HG03558 (cell line): ENCODE measurements around the gene OBSCN.

Experiments
- ATAC-seq: cut with Tn5 transposase; IDR thresholded peaks from one replicate; pipeline ENCODE4 v1.9.1; 2021; ENCODE audit warnings: moderate number of reproducible peaks; ENCODE audit not compliant: unreplicated experiment; ENCODE audit errors: extremely low read depth

The OBSCN gene

DNA sequence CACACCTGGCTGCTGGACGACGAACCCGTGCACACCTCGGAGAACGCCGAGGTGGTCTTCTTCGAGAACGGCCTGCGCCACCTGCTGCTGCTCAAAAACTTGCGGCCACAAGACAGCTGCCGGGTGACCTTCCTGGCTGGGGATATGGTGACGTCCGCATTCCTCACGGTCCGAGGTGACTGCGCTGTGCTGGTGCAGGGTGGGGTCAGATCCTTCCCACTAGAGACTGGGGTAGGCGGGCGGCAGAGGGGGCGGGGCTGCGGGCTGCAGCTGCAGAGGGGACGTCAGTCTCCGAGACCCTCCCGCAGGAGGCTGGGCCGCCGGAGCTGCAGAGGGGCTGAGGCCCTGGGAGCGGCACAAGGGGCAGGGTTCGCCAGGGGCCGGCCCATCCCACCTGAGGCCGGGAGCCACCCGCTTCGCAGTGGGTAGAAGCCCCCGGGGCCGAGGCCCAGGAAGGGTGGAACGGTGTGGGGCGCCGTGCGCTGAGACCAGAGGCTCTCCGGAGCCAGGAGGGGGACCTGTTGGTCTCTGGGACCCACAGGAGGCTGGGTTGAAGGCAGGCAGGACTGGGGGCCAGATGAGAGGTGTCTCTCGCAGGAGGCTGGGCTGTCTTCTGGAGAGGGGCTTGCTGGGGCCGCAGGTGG, 108.2 kb downstream of the OBSCN start:
- ATAC-seq: no peak

DNA sequence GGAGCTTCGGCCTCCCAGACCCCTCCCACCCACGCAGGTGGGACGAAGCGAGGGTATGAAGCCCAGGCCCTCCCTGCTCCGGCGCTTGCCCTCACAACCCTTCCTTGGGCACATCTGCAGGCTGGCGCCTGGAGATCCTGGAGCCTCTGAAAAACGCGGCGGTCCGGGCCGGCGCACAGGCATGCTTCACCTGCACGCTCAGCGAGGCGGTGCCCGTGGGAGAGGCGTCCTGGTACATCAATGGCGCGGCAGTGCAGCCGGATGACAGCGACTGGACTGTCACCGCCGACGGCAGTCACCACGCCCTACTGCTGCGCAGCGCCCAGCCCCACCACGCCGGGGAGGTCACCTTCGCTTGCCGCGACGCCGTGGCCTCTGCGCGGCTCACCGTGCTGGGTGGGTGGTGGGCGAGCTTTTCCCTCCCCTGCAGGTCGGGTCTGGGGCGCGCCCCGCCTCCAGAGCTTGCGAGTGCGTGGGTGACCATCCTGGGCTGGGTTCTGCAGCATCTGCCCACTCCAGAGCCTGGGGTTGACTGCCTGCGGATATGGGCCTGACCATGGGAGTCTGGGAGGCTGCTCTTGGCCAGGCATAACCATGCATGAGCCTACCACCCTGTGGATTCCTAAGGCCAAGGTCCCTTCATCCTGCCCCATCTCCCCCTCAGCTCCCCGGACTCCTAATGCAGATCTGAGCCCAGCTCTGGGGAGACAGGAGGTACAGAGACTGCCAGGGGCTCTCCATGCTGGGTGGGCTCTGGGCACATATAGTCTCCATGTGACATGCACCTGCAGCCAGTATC, 108.9 kb downstream of the OBSCN start:
- no peak for ATAC-seq

DNA sequence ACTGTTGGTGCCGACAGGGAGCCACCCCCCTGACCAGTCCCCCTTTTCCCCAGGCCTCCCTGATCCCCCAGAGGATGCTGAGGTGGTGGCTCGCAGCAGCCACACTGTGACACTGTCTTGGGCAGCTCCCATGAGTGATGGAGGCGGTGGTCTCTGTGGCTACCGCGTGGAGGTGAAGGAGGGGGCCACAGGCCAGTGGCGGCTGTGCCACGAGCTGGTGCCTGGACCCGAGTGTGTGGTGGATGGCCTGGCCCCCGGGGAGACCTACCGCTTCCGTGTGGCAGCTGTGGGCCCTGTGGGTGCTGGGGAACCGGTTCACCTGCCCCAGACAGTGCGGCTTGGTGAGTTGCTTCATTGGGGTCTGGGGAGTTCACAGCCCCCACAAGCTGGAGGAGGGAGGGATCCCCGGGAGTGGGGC, 109.6 kb downstream of the OBSCN start:
- no peak for ATAC-seq

DNA sequence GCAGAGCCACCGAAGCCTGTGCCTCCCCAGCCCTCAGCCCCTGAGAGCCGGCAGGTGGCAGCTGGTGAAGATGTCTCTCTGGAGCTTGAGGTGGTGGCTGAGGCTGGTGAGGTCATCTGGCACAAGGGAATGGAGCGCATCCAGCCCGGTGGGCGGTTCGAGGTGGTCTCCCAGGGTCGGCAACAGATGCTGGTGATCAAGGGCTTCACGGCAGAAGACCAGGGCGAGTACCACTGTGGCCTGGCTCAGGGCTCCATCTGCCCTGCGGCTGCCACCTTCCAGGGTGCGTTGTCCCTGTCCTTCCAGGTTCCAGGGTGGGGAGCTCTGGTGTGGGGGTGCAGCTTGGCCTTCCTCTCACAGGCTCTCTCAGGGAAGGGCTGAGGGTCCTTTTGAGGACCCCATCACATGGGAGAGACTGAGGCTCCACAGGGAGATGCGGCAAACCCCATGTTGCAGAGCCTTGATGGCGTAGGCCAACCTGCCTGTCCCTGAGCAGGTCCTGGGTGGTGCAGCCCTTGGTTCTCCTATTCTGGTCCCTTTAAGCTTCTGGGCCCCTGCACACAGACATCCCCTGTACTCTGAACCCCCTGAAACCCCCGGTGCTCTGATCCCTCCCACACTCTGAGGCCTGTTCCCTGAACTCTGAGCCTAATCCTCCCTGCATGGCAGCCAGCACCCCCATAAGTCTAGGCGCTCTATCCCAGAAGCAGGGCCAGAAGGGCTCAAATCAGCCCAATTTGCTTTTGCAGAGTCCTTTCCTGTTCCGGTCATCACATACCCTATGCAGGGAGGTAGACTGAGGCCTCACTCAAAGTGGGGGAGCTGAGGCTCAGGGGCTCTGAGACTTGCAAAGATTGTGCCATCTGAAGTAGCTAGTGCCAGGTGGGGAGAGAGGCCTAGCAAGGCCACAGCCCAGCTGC, 110.3 kb downstream of the OBSCN start:
- no peak for ATAC-seq

DNA sequence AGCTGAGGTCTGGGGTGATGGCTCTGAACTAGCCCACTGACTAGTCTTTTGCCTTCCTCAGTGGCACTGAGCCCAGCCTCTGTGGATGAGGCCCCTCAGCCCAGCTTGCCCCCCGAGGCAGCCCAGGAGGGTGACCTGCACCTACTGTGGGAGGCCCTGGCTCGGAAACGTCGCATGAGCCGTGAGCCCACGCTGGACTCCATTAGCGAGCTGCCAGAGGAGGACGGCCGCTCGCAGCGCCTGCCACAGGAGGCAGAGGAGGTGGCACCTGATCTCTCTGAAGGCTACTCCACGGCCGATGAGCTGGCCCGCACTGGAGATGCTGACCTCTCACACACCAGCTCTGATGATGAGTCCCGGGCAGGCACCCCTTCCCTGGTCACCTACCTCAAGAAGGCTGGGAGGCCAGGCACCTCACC, 111.0 kb downstream of the OBSCN start:
- no peak for ATAC-seq

DNA sequence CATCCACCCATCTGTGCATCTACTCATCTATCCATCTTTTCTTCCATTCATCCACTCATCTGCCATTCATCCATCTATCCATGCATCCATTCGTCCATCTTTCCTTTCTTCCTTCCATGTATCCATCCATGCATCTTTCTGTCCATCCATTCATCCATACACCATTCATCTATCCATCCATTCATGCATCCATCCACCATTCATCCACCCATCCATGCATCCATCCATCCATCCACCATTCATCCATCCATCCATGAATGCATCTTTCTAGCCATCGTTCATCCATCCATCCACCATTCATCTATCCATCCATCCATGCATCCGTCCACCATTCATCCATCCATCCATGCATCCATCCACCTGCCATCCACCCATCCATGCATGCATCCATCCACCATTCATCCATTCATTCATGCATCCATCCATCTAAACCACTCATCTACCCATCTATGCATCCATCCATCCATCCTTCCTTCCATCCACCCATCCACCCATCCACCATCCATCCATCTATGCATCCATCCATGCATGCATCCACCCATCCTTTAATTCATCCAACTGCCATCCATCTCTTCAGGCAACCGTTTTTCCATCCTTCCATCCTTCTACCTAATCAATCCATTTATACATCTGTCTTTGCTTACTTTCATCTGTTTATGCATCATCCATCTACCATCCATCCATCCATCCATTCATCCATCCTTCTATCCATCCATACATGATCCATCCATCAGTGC, 111.7 kb downstream of the OBSCN start:
- ATAC-seq: no peak

DNA sequence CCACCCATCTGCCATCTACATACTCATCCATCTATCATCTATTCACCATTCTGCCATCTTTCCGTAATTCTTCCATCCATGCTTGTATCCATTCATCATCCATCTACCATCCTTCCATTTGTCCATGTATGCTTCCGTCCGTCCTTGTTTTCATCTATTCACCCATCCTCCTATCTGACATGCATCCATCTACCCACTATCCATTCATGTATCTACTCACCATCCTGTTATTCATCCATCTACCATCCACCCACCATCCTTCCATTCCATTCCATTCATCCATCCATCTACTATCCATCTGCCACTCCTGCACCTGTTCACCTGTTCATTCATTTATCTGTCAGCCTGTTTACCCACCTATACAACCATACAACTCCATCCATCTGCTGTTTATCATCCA, 112.5 kb downstream of the OBSCN start:
- ATAC-seq: no peak

DNA sequence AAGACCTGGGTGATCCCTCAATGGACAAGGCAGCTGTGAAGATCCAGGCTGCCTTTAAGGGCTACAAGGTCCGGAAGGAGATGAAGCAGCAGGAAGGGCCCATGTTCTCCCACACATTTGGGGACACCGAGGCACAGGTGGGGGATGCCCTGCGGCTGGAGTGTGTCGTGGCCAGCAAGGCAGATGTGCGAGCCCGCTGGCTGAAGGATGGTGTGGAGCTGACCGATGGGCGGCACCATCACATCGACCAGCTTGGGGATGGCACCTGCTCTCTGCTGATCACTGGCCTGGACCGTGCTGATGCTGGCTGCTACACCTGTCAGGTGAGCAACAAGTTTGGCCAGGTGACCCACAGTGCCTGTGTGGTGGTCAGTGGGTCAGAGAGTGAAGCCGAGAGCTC, 113.6 kb downstream of the OBSCN start:
- ATAC-seq: no peak

DNA sequence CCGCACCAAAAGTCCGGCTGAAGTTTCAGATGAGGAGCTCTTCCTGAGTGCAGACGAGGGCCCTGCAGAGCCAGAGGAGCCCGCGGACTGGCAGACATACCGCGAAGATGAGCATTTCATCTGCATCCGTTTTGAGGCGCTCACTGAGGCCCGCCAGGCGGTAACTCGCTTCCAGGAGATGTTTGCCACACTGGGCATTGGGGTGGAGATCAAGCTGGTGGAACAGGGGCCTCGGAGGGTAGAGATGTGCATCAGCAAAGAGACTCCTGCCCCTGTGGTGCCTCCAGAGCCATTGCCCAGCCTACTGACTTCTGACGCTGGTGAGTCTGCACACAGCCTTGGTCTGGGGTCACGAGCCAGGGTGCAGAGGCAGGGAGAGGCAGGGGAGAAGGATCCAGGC, 114.1 kb downstream of the OBSCN start:
- ATAC-seq: no peak

DNA sequence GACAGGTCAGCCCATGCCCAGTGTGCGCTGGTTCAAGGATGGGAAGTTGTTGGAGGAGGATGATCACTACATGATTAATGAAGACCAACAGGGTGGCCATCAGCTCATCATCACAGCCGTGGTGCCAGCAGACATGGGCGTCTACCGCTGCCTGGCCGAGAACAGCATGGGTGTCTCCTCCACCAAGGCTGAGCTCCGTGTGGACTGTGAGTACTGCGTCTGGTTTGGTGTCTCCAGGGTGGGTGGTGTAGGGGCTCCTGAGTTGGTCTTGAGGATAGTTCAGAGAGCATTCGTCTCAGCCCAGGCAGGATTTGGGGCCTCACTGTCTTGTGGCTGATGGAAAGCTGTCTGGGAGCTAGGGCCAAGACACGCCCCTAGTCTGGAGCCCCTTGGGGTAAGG, 115.6 kb downstream of the OBSCN start:
- ATAC-seq: no peak

DNA sequence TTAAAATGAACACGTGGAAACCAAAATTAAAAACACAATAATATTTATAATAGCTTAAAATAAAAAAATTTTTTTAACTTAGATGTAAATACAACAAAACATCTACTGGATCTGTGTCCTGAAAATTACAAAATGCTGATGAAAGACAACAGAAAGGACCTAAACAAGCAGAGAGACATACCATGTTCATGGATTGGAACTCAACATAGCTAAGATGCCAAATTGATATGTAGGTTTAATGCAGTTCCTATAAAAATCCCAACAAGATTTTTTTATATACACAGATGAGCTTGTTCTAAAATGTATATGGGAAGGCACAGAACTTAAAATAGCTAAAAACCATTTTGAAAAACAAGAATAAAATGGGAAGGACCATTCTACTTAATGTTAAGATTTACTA, 117.4 kb downstream of the OBSCN start:
- ATAC-seq: no peak

DNA sequence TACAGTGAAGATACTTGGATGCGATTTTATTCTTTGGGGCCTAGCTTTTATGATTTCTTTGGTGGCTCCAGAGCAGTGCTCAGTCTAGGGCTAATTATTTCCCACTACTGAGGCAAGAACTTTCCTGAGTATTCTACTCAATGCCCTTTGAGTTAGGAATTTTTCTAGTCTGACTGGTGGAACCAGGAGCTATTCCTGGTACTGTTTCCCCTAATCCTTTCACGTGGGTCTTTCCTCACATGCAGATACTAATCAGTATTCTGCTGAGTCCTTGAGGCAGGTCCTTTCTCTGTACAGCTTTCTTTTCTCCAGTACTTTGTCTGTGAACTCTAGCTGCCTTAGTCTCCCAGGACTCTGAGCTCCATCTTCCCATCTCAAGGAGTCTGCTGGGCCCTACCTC, 122.0 kb downstream of the OBSCN start:
- no peak for ATAC-seq

DNA sequence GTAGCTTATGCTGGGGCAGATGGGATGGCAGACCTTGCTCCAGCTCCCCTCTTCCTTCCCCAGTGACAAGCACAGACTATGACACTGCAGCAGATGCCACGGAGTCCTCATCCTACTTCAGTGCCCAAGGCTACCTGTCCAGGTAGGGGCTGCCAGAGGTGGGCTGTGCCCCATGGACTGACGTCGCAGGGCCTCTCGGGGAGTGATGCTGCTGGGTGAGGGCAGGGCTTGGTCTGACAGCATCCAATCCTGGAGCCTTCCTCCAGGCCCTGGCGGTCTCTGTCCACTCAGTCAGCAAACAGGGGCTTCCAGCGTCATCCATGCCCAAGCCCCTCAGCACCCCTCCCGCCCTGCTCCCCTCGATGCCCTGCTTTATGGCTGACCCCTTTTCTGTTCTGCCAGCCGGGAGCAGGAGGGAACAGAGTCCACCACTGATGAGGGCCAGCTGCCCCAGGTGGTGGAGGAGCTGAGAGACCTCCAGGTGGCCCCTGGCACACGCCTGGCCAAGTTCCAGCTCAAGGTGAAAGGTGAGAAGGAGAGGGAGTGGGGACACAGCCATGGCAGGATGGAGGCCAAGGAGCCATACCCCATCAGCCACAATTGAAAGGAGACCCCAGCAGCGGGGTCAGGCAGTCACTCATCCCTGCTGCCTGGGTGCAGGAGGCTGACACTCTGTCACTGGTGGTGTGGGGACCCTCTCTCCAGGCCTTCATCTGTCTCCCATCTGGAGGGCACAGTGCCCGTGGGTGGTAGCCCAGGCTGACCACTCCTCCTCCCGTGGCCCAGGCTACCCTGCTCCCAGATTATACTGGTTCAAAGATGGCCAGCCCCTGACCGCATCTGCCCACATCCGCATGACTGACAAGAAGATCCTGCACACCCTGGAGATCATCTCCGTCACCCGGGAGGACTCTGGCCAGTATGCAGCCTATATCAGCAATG, 125.2 kb downstream of the OBSCN start:
- ATAC-seq: no peak

DNA sequence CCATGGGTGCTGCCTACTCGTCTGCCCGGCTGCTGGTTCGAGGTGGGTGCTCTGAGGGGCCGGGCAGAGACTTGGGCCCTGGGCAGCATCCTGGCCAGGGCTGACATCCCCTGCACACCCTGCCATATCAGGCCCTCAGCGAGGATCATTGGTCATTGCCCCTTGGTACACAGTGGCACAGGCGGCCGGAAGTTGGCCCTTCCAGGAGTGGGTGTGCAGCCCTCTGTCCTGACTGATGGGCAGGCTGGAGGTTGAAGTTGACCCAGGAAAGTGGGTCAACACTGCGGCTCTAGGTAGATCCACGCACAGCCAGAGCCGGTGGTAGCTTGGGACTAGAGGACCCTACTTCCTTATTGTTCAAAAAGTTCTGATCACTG, 125.9 kb downstream of the OBSCN start:
- ATAC-seq: no peak

DNA sequence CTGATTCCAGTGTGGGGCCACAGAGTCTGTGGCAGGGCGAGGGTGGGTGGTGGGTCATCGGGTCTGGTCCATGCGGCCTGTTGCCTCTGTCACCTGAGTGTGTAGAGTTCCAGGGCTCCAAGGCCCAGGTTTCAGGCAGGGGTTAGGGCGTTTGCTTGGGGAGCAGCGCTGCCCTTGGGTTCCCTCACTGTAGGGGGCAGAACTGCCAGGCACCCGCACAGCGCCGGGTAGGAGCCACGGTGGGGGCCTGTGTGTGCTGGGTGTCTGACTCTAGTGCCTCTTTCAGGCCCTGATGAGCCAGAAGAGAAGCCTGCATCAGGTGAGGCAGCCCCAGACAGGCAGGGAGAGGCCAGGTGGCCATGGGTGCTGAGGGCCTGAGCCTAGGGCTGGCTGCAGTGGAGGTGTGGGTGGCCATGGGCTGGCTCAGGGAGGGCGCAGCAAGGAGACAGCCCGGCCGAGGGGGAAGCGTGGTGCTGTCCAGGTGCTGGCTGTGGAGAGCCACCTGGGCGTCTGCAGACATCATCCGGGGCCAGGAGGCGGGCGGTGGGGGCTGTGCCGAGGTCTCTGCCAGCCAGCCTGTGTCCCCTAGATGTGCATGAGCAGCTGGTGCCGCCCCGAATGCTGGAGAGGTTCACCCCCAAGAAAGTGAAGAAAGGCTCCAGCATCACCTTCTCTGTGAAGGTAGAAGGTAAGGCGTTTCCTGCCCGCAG, 126.5 kb downstream of the OBSCN start:
- no peak for ATAC-seq

DNA sequence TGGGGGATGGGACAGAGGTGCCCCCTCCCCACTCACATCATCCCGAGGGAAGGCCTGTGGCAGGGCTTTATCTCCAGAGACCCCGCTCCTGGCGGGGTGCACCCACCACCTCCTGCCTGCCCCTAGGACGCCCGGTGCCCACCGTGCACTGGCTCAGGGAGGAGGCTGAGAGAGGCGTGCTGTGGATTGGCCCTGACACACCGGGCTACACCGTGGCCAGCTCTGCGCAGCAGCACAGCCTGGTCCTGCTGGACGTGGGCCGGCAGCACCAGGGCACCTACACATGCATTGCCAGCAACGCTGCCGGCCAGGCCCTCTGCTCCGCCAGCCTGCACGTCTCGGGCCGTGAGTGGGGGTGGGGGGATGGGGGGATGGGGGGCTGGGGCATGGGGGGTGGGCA, 127.1 kb downstream of the OBSCN start:
- ATAC-seq: no peak

DNA sequence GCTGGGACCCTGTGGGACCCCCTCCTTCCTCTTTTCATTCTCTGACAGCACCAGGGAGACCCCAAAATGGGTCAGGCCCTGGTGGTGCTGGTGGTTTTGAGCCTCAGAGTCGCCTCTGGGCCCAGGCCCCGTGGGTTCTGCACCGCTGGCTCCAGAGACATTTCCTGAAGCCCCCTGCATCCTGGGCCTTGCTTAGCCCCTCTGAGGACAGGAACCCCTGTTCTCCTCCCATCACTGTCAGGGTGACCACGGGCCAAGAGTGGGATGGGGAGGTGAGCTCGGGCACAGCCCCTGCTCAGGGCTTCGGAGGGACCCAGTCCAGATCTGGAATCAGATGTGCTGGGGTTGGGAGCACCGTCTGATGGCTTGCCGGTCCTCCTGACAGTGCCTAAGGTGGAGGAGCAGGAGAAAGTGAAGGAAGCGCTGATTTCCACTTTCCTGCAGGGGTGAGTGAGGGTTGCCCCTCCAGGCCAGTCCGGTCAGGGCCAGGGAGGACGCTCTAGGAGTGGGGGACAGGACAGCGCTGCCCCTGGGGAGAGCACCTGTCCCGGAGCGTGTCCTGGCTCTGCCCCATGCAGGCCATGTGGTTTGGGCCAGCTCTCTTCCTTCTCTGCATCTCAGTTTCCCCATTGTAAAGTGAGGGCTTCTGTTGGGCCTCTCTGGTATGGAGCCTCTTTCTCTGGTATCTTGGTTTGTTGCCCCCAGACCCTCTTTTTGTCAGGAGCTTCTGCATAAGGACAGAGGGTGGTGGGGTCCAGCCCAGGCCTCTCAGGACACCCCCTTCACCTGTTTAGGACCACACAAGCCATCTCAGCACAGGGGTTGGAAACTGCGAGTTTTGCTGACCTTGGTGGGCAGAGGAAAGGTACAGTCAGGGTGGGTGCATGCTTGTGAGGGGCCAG, 127.8 kb downstream of the OBSCN start:
- no peak for ATAC-seq
